WERI-Rb-1 (cell line): ENCODE data around the gene BCAR1.
"Not testable (repeated sequence)": the region's sequence is repeated elsewhere in the genome, so short reads cannot be mapped to it uniquely, and the experiment has no call there.

Experiments used
- DNase-seq: peaks from one replicate; pipeline ENCODE4 v3.0.0-alpha.2; 2020
- H3K27ac ChIP-seq: fragments of 250-450 bp; sonication (Bioruptor Pico); 2 replicates; pipeline ENCODE4 v1.5.1; 2020; ENCODE audit warnings: mild to moderate bottlenecking, moderate library complexity
- H3K27me3 ChIP-seq: fragments of 250-450 bp; sonication (Bioruptor Pico); 2 replicates; pipeline ENCODE4 v1.5.1; 2021; ENCODE audit warnings: mild to moderate bottlenecking, low read depth, moderate library complexity; ENCODE audit not compliant: insufficient read depth, severe bottlenecking
- H3K36me3 ChIP-seq: fragments of 250-450 bp; sonication (Bioruptor Pico); 2 replicates; pipeline ENCODE4 v1.5.1; 2020; ENCODE audit warnings: mild to moderate bottlenecking, moderate library complexity
- H3K4me3 ChIP-seq: 2 replicates; pipeline ENCODE4 v1.5.1; 2011; ENCODE audit warnings: low read depth, mild to moderate bottlenecking, control low read depth, low read length
- H3K9me3 ChIP-seq: fragments of 250-450 bp; sonication (Bioruptor Pico); 2 replicates; pipeline ENCODE4 v1.5.1; 2021; ENCODE audit warnings: mild to moderate bottlenecking, moderate library complexity; ENCODE audit not compliant: severe bottlenecking
- TF ChIP-seq, protein P1 (sequence below): IDR thresholded peaks from 2 replicates; pipeline ENCODE4 v1.5.1; 2011; ENCODE audit warnings: low read depth, mild to moderate bottlenecking, control low read depth, inconsistent platforms, low read length

BCAR1 gene

DNA sequence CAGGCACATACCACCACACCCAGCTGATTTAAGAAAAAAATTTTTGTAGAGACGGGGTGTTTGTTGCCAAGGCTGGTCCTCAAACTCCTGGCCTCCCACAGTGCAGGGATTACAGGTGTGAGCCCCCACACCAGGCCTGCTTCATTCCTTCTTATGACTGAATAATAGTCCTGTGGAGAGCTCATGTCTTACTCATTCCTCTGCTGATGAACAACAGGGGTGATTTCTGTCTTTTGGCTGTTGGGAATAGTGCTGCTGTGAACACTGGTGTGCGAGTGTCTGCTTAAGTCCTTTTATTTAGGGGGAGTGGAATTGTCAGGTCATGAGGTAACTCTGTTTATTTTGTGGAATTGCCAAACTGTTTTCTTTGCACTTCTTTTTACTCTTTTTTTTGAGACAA lies 35.3 kb downstream of the BCAR1 start:
- Histone ChIP-seq H3K9me3 (no peaks in the 10 kb centered on the region), H3K4me3 (no peak overlapping the region), H3K36me3 (no peaks in the 10 kb centered on the region), H3K27me3 (no peaks in the 10 kb centered on the region), H3K27ac (no peak overlapping the region)
- TF ChIP-seq, protein P1, sequence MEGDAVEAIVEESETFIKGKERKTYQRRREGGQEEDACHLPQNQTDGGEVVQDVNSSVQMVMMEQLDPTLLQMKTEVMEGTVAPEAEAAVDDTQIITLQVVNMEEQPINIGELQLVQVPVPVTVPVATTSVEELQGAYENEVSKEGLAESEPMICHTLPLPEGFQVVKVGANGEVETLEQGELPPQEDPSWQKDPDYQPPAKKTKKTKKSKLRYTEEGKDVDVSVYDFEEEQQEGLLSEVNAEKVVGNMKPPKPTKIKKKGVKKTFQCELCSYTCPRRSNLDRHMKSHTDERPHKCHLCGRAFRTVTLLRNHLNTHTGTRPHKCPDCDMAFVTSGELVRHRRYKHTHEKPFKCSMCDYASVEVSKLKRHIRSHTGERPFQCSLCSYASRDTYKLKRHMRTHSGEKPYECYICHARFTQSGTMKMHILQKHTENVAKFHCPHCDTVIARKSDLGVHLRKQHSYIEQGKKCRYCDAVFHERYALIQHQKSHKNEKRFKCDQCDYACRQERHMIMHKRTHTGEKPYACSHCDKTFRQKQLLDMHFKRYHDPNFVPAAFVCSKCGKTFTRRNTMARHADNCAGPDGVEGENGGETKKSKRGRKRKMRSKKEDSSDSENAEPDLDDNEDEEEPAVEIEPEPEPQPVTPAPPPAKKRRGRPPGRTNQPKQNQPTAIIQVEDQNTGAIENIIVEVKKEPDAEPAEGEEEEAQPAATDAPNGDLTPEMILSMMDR = no peak
- DNase-seq = no peak

DNA sequence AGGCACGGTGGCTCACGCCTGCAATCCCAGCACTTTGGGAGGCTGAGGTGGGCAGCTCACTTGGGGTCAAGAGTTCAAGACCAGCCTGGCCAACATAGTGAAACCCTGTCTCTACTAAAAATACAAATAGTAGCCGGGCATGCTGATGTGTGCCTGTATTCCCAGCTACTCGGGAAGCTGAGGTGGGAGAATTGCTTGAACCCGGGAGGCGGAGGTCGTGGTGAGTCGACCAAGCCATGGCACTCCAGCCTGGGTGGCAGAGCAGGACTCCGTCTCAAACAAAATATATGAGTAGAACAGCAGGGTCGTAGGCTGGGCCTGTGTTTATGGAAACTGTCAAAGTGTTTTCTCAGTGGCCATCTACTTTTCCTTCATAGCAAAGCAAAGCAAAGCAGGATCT lies 40.1 kb downstream of the BCAR1 start:
- not testable (repeated sequence) for H3K36me3 ChIP-seq, H3K9me3 ChIP-seq, H3K27ac ChIP-seq, H3K27me3 ChIP-seq, H3K4me3 ChIP-seq, DNase-seq

DNA sequence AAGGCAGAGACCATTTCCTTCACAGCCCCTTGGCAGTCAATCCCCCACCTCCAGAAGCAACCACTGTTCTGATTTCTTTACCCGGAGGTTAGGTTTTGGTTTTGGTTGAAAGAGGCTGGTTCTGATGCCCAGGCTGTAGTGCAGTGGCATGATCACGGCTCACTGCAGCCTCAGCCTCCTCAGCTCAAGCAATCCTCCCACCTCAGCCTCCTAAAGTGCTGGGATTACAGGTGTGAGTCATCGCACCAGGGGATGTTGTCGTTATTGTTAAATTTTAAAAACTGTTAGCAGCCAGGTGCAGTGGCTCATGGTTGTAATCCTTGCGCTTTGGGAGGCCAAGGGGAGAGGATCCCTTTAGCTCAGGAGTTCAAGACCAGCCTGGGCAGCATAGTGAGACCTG lies 41.5 kb downstream of the BCAR1 start:
- DNase-seq = no peak
- Histone ChIP-seq H3K9me3 (no peaks in the 10 kb centered on the region), H3K27me3 (no peaks in the 10 kb centered on the region), H3K4me3 (no peak overlapping the region), H3K27ac (no peak overlapping the region), H3K36me3 (no peaks in the 10 kb centered on the region)
- TF ChIP-seq, protein P1 = no peak

- H3K27ac ChIP-seq, H3K27me3 ChIP-seq, H3K4me3 ChIP-seq, H3K9me3 ChIP-seq, H3K36me3 ChIP-seq, DNase-seq: not testable (repeated sequence)
Measured at GRCh38 chr16:75209514-75209913, 41.9 kb downstream of the BCAR1 start.

GRCh38 chr16:75208861-75209505 lies 42.4 kb downstream of the BCAR1 start:
- Histone ChIP-seq H3K4me3 (no peak overlapping the region), H3K27ac (no peak overlapping the region), H3K9me3 (no peaks in the 10 kb centered on the region), H3K27me3 (no peaks in the 10 kb centered on the region), H3K36me3 (no peaks in the 10 kb centered on the region)
- no peak for DNase-seq
- TF ChIP-seq, protein P1 = no peak

GRCh38 chr16:75208242-75208825 lies 43.1 kb downstream of the BCAR1 start:
- H3K27me3 ChIP-seq = no peaks in the 10 kb centered on the region
- TF ChIP-seq, protein P1 = no peak
- DNase-seq = no peak
- no peak overlapping the region for H3K27ac ChIP-seq
- H3K36me3 ChIP-seq = no peaks in the 10 kb centered on the region
- no peak overlapping the region for H3K4me3 ChIP-seq
- no peaks in the 10 kb centered on the region for H3K9me3 ChIP-seq

DNA sequence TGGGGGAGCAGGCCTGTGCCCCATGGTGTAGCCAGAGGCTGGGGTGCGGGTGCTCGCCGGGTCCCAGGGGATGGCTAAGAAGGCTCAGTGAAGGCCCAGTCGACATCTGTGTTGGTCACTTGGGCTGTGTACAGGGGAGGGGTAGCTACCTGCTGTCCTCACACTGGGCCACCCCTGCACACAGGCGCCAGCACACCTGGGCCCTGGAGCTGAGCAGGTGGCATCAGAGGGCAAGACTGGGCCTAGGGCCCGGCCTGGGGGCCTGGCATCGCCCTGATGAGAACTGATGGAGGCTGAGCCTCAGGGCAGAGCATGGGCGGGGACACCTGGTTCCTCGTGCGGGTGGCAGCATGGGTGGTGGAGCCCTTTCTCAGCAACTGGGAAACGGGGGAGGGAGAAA lies 43.6 kb downstream of the BCAR1 start:
- Histone ChIP-seq H3K9me3 (no peaks in the 10 kb centered on the region), H3K36me3 (no peaks in the 10 kb centered on the region), H3K27ac (no peak overlapping the region), H3K4me3 (no peak overlapping the region), H3K27me3 (no peaks in the 10 kb centered on the region)
- TF ChIP-seq, protein P1 = no peak
- DNase-seq = no peak
